Nephron (organoid): ENCODE data around the gene MYBPC2.
"Not testable (repeated sequence)": the region's sequence is repeated elsewhere in the genome, so short reads cannot be mapped to it uniquely, and the experiment has no call there.

Source experiments
- H3K27ac Mint-ChIP-seq, 3 experiments: 2 replicates each; pipeline ENCODE4 v1.8.0; 2020; ENCODE audit warnings: mixed read lengths in 3 of 3, mild to moderate bottlenecking in 2 of 3, moderate library complexity in 1 of 3
- H3K27me3 Mint-ChIP-seq: 2 replicates; pipeline ENCODE4 v1.8.0; 2021; ENCODE audit warnings: low read depth, mild to moderate bottlenecking, moderate library complexity, mixed read lengths
- H3K36me3 Mint-ChIP-seq: 2 replicates; pipeline ENCODE4 v1.8.0; 2020; ENCODE audit warnings: low read depth, mixed read lengths
- H3K4me1 Mint-ChIP-seq: 2 replicates; pipeline ENCODE4 v1.8.0; 2020; ENCODE audit warnings: mixed read lengths
- H3K4me3 Mint-ChIP-seq, 3 experiments: 2 replicates each; pipeline ENCODE4 v1.8.0; 2020; ENCODE audit warnings: mild to moderate bottlenecking in 3 of 3, mixed read lengths in 3 of 3, moderate library complexity in 2 of 3
- H3K9me3 Mint-ChIP-seq: 2 replicates; pipeline ENCODE4 v1.8.0; 2020; ENCODE audit warnings: mixed read lengths
- TF ChIP-seq, protein P1 (sequence below), 3 experiments: fragments of 200-600 bp; sonication (generic); IDR thresholded peaks; one replicate each; pipeline ENCODE4 v1.5.0; 2021; ENCODE audit warnings: antibody characterized with exemption in 3 of 3; ENCODE audit not compliant: unreplicated experiment in 3 of 3

The MYBPC2 gene

DNA sequence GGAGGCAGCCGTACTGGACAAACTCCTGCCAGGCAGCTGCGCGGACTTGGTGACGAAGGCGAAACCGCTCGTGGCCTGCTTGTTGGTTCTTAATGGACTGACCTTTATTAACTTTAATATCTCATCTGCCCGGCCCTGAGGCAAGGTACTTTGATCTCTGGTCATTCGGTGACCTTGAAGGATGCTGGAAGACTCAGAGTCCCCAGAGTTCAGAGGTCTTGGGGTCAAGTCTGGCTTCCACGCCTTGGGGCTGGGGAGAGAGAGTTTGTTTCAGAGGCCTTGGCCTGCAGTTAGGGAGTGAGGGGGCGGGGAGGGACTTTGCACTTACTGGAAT lies 34.0 kb downstream of the MYBPC2 start:
- no peaks in the 10 kb centered on the region for H3K9me3 Mint-ChIP-seq
- peaks cover 3% of the 10 kb centered on the region for H3K27me3 Mint-ChIP-seq
- TF ChIP-seq, protein P1, sequence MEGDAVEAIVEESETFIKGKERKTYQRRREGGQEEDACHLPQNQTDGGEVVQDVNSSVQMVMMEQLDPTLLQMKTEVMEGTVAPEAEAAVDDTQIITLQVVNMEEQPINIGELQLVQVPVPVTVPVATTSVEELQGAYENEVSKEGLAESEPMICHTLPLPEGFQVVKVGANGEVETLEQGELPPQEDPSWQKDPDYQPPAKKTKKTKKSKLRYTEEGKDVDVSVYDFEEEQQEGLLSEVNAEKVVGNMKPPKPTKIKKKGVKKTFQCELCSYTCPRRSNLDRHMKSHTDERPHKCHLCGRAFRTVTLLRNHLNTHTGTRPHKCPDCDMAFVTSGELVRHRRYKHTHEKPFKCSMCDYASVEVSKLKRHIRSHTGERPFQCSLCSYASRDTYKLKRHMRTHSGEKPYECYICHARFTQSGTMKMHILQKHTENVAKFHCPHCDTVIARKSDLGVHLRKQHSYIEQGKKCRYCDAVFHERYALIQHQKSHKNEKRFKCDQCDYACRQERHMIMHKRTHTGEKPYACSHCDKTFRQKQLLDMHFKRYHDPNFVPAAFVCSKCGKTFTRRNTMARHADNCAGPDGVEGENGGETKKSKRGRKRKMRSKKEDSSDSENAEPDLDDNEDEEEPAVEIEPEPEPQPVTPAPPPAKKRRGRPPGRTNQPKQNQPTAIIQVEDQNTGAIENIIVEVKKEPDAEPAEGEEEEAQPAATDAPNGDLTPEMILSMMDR (IDR thresholded peaks at IDR 0.05; ENCODE audit: unreplicated experiment in 3 of 3), result no peak
- H3K4me1 Mint-ChIP-seq, result peaks cover 3% of the 10 kb centered on the region
- no peak overlapping the region for H3K4me3 Mint-ChIP-seq
- no peak overlapping the region for H3K27ac Mint-ChIP-seq
- no peaks in the 10 kb centered on the region for H3K36me3 Mint-ChIP-seq

DNA sequence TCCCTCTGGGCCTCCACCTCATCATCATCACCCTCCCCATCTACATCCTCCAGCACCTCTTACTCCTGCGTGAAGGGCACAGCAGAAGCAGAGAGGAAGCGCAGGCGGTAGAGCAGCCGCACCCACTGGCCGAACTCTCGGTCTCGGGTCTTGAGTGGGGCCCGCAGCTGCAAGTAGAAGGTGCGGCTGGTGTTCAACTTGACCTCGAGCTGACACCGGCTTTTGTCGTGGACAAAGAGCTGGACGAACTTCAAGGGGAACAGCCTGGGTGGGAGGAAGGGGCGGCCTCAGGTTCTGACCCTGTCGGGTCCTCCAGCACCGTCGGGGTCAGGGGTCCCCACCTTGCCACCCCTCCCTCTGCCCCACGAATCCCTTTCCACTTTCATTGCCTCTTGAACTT lies 34.9 kb downstream of the MYBPC2 start:
- Mint-ChIP-seq H3K27ac (no peak overlapping the region), H3K9me3 (no peaks in the 10 kb centered on the region), H3K27me3 (peaks cover 3% of the 10 kb centered on the region), H3K4me1 (peaks cover 3% of the 10 kb centered on the region), H3K36me3 (no peaks in the 10 kb centered on the region), H3K4me3 (no peak overlapping the region)
- TF ChIP-seq, protein P1 (IDR thresholded peaks at IDR 0.05; ENCODE audit: unreplicated experiment in 3 of 3), result no peak

DNA sequence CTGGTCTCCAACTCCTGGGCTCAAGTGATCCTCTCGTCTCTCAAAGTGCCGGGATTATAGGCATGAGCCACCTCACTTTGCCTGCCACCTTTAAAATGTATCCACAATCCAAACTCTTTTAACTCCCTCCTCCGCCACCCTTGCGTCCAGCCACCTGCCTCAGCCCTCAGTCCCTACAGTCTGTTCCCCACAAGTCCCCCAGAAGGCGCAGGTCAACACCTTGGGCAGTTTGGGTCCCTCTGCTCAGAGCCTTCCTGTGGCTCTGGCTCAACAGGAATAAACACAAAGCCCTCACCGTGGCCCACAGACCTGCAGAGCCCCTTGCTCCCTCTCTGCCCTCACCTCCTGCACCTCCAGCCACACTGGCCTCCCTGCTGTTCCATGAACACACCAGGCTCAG lies 36.1 kb downstream of the MYBPC2 start:
- H3K27ac Mint-ChIP-seq, result no peak overlapping the region
- peaks cover 3% of the 10 kb centered on the region for H3K4me1 Mint-ChIP-seq
- TF ChIP-seq, protein P1 (IDR thresholded peaks at IDR 0.05; ENCODE audit: unreplicated experiment in 3 of 3), result no peak
- peaks cover 1% of the 10 kb centered on the region for H3K27me3 Mint-ChIP-seq
- H3K4me3 Mint-ChIP-seq, result no peak overlapping the region
- H3K9me3 Mint-ChIP-seq, result no peaks in the 10 kb centered on the region
- H3K36me3 Mint-ChIP-seq, result no peaks in the 10 kb centered on the region

DNA sequence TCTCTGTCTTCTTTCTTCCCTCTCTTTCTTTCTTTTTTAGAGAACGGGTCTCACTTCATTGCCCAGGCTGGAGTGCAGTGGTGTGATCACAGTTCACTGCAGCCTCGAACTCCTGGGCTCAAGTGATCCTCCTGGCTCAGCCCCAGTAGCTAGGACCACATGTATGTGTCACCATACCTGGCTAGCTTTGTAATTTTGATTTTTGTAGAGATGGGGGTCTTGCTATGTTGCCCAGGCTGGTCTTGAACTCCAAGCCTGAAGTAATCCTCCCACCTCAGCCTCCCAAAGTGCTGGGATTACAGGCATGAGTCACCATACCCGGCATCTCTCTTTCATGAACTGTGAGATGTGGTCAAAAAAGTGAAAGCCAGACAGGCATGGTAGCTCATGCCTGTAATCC lies 40.6 kb downstream of the MYBPC2 start:
- peaks cover 14% of the 10 kb centered on the region for H3K4me1 Mint-ChIP-seq
- peaks cover 18% of the 10 kb centered on the region for H3K36me3 Mint-ChIP-seq
- not testable (repeated sequence) for H3K27me3 Mint-ChIP-seq, H3K9me3 Mint-ChIP-seq, H3K4me3 Mint-ChIP-seq
- H3K27ac Mint-ChIP-seq, result peak overlapping the region in 1 of 3 experiments; percentile 17

DNA sequence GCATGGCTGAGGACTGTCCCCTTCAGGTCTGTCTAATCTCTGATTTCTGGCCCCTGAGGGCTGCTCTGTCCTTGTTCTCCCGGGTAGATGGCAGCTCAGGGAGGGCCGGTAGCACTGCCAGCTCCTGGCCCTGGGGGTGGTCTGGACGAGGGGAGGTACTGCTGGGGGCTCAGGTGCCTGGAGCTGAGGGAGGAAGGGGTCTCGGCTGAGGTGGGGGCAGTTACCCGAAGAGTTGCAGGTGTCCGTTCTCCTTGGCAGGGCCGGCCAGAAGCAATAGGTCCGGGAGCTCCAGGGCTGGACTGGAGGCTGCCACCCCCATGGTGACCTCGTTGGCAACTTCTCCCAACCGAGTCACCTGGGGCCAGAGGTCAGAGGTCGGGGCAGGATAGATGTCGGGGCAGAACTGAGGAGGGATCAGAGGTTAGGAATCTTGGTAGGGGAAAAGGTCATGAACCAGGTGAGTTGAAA lies 42.4 kb downstream of the MYBPC2 start:
- no peaks in the 10 kb centered on the region for H3K27me3 Mint-ChIP-seq
- peaks cover 14% of the 10 kb centered on the region for H3K4me1 Mint-ChIP-seq

DNA sequence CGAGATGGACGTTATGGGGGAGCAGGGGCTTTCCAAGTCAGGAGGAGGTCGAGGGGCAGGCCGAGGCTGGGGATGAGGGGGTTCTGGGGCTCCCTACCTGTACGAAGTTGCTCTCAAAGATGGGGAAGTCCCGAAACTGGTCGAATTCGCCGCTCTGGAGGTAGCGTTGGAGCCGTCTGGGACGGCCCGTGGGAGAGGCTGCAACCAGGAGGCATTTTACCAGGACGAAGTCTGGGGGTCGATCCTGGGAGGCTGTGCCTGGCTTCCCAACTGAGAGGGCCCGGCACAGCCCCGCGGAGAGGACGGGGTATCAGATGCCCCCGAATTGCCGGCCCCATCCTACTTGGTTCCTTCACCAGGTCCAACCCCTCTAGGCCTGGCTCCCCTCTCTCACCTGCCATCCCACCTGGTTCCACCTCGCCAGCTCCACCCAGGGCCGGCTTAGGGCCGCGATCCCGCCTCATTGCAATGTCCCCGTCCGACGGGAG lies 43.1 kb downstream of the MYBPC2 start:
- Mint-ChIP-seq H3K27me3 (no peaks in the 10 kb centered on the region), H3K4me1 (peaks cover 14% of the 10 kb centered on the region), H3K36me3 (peaks cover 31% of the 10 kb centered on the region), H3K27ac (peak overlapping the region in 1 of 3 experiments; percentile 99), H3K4me3 (peak overlapping the region; percentile 97 to 98 (median 98)), H3K9me3 (peaks cover 3% of the 10 kb centered on the region)
- TF ChIP-seq, protein P1 (IDR thresholded peaks at IDR 0.05; ENCODE audit: unreplicated experiment in 3 of 3), result no peak

More for the DNA sequence above, 42.4 kb downstream of the MYBPC2 start:
- TF ChIP-seq, protein P1 (IDR thresholded peaks at IDR 0.05; ENCODE audit: unreplicated experiment in 3 of 3), result no peak
- peaks cover 30% of the 10 kb centered on the region for H3K36me3 Mint-ChIP-seq
- H3K27ac Mint-ChIP-seq, result peak overlapping the region in 2 of 3 experiments; percentile 32 to 34
- H3K4me3 Mint-ChIP-seq, result peak overlapping the region; percentile 80 to 98 (median 97)
- H3K9me3 Mint-ChIP-seq, result peaks cover 3% of the 10 kb centered on the region
